NCI-H128 (cell line): ENCODE measurements around the gene PPP1R3G.
A peak's percentile ranks its signal among the peaks of the same experiment; 100 is the strongest.

Experiments
- DNase-seq: peaks from one replicate; lab custom pipeline; 2025; ENCODE audit not compliant: unreplicated experiment; lab: John Stamatoyannopoulos, UW

The PPP1R3G gene

GRCh38 chr6:5071216-5071615, 13.9 kb upstream of the PPP1R3G start:
- no peak for DNase-seq

- DNase-seq: no peak
These were observed 12.7 kb upstream of the PPP1R3G start for GRCh38 chr6:5072440-5072839.

GRCh38 chr6:5073992-5074391, 11.1 kb upstream of the PPP1R3G start:
- no peak for DNase-seq

GRCh38 chr6:5076931-5077330, 8.2 kb upstream of the PPP1R3G start:
- DNase-seq: no peak

GRCh38 chr6:5078121-5078669, 6.9 kb upstream of the PPP1R3G start:
- DNase-seq: no peak

GRCh38 chr6:5079692-5080091, 5.4 kb upstream of the PPP1R3G start:
- no peak for DNase-seq

GRCh38 chr6:5080574-5080973, 4.6 kb upstream of the PPP1R3G start:
- DNase-seq: no peak

- DNase-seq: no peak
These were observed 4.0 kb upstream of the PPP1R3G start for GRCh38 chr6:5081182-5081581.

GRCh38 chr6:5081955-5082354, 3.2 kb upstream of the PPP1R3G start:
- DNase-seq: no peak

GRCh38 chr6:5082487-5083306, 2.4 kb upstream of the PPP1R3G start:
- DNase-seq: no peak

- DNase-seq: no peak
These were observed 1.9 kb upstream of the PPP1R3G start for GRCh38 chr6:5083307-5083583.

- DNase-seq: no peak
These were observed 1.3 kb upstream of the PPP1R3G start for GRCh38 chr6:5083813-5084359.

GRCh38 chr6:5084360-5084780, 771 bp upstream of the PPP1R3G start:
- no peak for DNase-seq

GRCh38 chr6:5085648-5086293, 630 bp downstream of the PPP1R3G start:
- peak; percentile 10 for DNase-seq

GRCh38 chr6:5086294-5086890, 1.3 kb downstream of the PPP1R3G start:
- DNase-seq: no peak

GRCh38 chr6:5087389-5087788, 2.2 kb downstream of the PPP1R3G start:
- DNase-seq: no peak

GRCh38 chr6:5088780-5089179, 3.6 kb downstream of the PPP1R3G start:
- no peak for DNase-seq

GRCh38 chr6:5089481-5090438, 4.6 kb downstream of the PPP1R3G start:
- DNase-seq: no peak

GRCh38 chr6:5090603-5091002, 5.5 kb downstream of the PPP1R3G start:
- no peak for DNase-seq

GRCh38 chr6:5091210-5092069, 6.3 kb downstream of the PPP1R3G start:
- no peak for DNase-seq
